ENCODE measurements around the gene EIF2B4. TPM values are rescaled to one million over a fixed set of nuclear protein-coding genes. Genes with fewer than 3 reads are reported as not detected.

EIF2B4 gene
- total and polyA plus RNA-seq, 2 of the 13 experiments (the other 11 are each of a cell fraction or from before 2014, with no cell fraction given): 91.5 to 96.4 TPM

DNA sequence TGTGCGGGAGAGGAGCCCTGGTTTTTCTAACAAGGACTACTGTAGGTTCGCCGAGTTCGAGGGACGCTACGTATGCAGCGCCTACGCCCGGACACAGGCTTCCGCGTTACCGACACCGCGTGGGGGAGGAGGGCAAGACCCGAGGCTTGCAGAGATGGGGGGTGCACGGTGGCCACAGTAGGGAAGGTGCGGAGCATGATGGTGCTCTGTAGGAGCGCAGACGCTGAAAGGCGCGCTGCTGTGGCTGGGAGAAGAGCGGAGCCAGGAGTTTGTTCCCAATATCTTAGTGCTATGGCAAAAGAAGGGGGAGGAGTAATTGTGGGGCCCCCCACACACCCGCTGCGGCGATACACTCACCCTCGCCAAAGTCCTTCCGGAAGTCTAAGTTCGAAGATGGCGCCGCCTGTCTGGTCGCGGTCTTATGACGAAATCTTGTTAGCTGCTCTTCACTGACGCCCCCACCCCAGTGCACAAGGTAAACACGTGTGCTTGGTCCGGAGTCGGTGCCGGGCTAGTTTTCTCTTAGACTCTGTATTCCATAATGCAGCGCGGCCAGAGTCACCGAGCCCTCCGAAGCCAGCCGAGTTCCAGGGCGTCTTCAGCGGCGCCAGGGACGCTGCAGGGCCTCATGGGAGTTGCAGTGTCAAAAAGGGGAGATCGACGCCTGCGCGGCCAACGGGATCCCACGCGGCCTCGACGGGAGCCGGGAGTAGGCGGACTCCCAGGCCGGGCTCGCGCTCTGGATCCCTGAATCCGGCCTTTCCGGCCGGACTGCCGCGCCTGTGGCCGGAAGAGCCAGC, 13.6 kb downstream of the EIF2B4 start, which contains the start of gene GTF3C2 (continued):
- TF ChIP-seq, protein P1, sequence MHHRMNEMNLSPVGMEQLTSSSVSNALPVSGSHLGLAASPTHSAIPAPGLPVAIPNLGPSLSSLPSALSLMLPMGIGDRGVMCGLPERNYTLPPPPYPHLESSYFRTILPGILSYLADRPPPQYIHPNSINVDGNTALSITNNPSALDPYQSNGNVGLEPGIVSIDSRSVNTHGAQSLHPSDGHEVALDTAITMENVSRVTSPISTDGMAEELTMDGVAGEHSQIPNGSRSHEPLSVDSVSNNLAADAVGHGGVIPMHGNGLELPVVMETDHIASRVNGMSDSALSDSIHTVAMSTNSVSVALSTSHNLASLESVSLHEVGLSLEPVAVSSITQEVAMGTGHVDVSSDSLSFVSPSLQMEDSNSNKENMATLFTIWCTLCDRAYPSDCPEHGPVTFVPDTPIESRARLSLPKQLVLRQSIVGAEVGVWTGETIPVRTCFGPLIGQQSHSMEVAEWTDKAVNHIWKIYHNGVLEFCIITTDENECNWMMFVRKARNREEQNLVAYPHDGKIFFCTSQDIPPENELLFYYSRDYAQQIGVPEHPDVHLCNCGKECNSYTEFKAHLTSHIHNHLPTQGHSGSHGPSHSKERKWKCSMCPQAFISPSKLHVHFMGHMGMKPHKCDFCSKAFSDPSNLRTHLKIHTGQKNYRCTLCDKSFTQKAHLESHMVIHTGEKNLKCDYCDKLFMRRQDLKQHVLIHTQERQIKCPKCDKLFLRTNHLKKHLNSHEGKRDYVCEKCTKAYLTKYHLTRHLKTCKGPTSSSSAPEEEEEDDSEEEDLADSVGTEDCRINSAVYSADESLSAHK (CRISPR knock-in tag; IDR thresholded peaks at IDR 0.05; ENCODE audit: borderline replicate concordance): no peak
- TF ChIP-seq, protein P2, sequence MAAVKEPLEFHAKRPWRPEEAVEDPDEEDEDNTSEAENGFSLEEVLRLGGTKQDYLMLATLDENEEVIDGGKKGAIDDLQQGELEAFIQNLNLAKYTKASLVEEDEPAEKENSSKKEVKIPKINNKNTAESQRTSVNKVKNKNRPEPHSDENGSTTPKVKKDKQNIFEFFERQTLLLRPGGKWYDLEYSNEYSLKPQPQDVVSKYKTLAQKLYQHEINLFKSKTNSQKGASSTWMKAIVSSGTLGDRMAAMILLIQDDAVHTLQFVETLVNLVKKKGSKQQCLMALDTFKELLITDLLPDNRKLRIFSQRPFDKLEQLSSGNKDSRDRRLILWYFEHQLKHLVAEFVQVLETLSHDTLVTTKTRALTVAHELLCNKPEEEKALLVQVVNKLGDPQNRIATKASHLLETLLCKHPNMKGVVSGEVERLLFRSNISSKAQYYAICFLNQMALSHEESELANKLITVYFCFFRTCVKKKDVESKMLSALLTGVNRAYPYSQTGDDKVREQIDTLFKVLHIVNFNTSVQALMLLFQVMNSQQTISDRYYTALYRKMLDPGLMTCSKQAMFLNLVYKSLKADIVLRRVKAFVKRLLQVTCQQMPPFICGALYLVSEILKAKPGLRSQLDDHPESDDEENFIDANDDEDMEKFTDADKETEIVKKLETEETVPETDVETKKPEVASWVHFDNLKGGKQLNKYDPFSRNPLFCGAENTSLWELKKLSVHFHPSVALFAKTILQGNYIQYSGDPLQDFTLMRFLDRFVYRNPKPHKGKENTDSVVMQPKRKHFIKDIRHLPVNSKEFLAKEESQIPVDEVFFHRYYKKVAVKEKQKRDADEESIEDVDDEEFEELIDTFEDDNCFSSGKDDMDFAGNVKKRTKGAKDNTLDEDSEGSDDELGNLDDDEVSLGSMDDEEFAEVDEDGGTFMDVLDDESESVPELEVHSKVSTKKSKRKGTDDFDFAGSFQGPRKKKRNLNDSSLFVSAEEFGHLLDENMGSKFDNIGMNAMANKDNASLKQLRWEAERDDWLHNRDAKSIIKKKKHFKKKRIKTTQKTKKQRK (IDR thresholded peaks at IDR 0.05; ENCODE audit: low read length): no peak
- peak; percentile 98 for TF ChIP-seq ZFY (CRISPR knock-in tag; IDR thresholded peaks at IDR 0.05)
- peak; percentile 37; the same call in 1 of the 2 replicates for TF ChIP-seq ZNF605 (CRISPR knock-in tag; IDR thresholded peaks at IDR 0.05)
- TF ChIP-seq, protein P3, sequence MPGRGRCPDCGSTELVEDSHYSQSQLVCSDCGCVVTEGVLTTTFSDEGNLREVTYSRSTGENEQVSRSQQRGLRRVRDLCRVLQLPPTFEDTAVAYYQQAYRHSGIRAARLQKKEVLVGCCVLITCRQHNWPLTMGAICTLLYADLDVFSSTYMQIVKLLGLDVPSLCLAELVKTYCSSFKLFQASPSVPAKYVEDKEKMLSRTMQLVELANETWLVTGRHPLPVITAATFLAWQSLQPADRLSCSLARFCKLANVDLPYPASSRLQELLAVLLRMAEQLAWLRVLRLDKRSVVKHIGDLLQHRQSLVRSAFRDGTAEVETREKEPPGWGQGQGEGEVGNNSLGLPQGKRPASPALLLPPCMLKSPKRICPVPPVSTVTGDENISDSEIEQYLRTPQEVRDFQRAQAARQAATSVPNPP (CRISPR knock-in tag; IDR thresholded peaks at IDR 0.05): peak; percentile 74; the same call in 1 of the 2 replicates
- TF ChIP-seq, protein P4, sequence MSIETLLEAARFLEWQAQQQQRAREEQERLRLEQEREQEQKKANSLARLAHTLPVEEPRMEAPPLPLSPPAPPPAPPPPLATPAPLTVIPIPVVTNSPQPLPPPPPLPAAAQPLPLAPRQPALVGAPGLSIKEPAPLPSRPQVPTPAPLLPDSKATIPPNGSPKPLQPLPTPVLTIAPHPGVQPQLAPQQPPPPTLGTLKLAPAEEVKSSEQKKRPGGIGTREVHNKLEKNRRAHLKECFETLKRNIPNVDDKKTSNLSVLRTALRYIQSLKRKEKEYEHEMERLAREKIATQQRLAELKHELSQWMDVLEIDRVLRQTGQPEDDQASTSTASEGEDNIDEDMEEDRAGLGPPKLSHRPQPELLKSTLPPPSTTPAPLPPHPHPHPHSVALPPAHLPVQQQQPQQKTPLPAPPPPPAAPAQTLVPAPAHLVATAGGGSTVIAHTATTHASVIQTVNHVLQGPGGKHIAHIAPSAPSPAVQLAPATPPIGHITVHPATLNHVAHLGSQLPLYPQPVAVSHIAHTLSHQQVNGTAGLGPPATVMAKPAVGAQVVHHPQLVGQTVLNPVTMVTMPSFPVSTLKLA (IDR thresholded peaks at IDR 0.05): peak; percentile 90
- TF ChIP-seq ZNF589 (CRISPR knock-in tag; conservative IDR thresholded peaks at IDR 0.05): no peak; the same call in none of the 2 replicates
- no peak for TF ChIP-seq MBD4 (IDR thresholded peaks at IDR 0.05; ENCODE audit: borderline replicate concordance, low read length)
- TF ChIP-seq, protein P5, sequence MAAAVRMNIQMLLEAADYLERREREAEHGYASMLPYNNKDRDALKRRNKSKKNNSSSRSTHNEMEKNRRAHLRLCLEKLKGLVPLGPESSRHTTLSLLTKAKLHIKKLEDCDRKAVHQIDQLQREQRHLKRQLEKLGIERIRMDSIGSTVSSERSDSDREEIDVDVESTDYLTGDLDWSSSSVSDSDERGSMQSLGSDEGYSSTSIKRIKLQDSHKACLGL (CRISPR knock-in tag; IDR thresholded peaks at IDR 0.05): peak; percentile 79
- peak; percentile 44; the same call in 1 of the 2 replicates for TF ChIP-seq MTA1 (CRISPR knock-in tag; IDR thresholded peaks at IDR 0.05; ENCODE audit: borderline replicate concordance)
- TF ChIP-seq AHR (CRISPR knock-in tag; IDR thresholded peaks at IDR 0.05): peak; percentile 71; the same call in 1 of the 2 replicates
- TF ChIP-seq, protein P6, sequence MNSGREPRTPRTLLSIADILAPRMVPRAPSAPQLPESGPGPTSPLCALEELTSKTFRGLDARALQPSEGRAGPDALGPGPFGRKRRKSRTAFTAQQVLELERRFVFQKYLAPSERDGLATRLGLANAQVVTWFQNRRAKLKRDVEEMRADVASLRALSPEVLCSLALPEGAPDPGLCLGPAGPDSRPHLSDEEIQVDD (CRISPR knock-in tag; IDR thresholded peaks at IDR 0.05; ENCODE audit: borderline replicate concordance): 0 out of 2 replicates have a peak, but pooled peaks have one; percentile 52
- peak; percentile 84; the same call in 1 of the 2 replicates for TF ChIP-seq REXO4 (CRISPR knock-in tag; IDR thresholded peaks at IDR 0.05; ENCODE audit: borderline replicate concordance)
- peak; percentile 89 for TF ChIP-seq ZNF670 (CRISPR knock-in tag; IDR thresholded peaks at IDR 0.05; ENCODE audit: borderline replicate concordance)
- TF ChIP-seq ZNF501 (CRISPR knock-in tag; IDR thresholded peaks at IDR 0.05): peak; percentile 99
- TF ChIP-seq ZNF773 (CRISPR knock-in tag; IDR thresholded peaks at IDR 0.05; ENCODE audit: borderline replicate concordance): no peak
- TF ChIP-seq, protein P7, sequence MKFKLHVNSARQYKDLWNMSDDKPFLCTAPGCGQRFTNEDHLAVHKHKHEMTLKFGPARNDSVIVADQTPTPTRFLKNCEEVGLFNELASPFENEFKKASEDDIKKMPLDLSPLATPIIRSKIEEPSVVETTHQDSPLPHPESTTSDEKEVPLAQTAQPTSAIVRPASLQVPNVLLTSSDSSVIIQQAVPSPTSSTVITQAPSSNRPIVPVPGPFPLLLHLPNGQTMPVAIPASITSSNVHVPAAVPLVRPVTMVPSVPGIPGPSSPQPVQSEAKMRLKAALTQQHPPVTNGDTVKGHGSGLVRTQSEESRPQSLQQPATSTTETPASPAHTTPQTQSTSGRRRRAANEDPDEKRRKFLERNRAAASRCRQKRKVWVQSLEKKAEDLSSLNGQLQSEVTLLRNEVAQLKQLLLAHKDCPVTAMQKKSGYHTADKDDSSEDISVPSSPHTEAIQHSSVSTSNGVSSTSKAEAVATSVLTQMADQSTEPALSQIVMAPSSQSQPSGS (CRISPR knock-in tag; IDR thresholded peaks at IDR 0.05): peak; percentile 76
